Measurements from ENCODE around the gene DEFB131B.
"Not testable (repeated sequence)": the region's sequence is repeated elsewhere in the genome, so short reads cannot be mapped to it uniquely, and the experiment has no call there.

Gene DEFB131B

DNA sequence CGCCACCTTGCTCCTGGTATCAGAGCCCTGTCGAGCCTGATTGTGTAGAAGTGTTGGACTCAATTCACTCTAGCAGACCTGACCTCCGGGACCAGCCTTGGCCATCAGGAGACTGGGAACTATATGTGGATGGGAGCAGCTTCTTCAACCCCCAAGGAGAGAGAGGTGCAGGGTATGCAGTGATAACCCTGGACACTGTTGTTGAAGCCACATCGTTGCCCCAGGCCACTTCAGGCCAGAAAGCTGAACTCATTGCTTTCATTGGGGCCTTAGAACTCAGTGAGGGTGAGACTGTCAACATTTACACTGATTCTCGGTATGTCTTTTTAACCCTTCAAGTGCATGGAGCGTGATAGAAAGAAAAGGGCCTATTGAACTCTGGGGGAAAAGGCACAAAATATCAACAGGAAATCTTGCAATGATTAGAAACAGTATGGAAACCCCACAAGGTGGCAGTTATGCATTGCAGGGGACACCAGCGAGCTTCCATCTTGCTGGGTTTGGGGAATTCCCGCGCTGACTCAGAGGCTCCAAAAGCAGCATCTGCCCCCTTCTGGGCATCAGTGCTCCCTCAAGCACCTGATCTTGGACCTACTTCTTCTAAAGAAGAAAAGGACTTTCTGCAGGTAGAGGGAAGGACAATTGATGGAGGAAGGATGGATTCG is 33.2 kb downstream of the DEFB131B start:
- not testable (repeated sequence) for DNase-seq (ENCODE audit: low read depth, low spot score)

DNA sequence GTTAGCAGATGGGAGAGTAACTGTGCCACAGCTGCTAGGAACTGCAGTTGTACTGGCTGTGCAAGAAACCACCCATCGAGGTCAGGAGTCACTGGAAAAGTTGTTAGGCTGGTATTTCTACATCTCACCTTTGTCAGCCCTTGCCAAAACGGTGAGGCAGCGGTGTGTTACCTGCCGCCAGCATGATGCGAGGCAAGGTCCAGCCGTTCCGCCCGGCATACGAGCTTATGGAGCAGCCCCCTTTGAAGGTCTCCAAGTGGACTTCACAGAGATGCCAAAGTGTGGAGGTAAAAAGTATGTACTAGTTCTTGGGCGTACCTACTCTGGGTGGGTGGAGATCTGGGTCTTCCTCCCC is 33.7 kb downstream of the DEFB131B start:
- not testable (repeated sequence) for DNase-seq (ENCODE audit: low read depth, low spot score)

DNA sequence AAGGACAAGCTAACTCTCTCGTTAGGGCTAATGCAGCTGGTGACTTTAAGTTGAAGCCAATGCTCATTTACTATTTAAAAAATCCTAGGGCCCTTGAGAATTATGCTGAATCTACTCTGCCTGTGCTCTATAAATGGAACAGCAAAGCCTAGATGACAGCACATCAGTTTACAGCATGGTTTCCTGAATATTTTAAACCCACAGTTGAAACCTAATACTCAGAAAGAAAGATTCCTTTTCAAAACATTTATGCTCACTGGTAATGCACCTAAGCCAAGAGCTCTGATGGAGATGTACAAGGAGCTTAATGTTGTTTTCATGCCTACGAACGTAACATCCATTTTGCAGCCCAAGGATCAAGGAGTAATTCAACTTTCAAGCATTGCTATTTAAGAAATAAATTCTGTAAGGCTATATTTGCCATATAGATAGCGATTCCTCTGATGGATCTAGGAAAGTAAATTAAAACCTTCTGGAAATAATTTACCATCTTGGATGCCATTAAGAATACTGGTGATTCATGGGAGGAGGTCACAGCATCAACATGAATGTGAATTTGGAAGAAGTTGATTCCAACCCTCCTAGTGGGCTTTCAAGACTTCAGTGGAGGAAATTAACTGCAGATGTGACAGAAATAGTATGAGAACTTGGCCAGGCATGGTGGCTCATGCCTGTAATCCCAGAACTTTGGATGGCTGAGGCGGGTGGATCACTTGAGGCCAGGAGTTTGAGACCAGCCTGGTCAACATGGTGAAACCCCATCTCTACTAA is 35.7 kb downstream of the DEFB131B start:
- DNase-seq (ENCODE audit: low read depth, low spot score), result no peak

DNA sequence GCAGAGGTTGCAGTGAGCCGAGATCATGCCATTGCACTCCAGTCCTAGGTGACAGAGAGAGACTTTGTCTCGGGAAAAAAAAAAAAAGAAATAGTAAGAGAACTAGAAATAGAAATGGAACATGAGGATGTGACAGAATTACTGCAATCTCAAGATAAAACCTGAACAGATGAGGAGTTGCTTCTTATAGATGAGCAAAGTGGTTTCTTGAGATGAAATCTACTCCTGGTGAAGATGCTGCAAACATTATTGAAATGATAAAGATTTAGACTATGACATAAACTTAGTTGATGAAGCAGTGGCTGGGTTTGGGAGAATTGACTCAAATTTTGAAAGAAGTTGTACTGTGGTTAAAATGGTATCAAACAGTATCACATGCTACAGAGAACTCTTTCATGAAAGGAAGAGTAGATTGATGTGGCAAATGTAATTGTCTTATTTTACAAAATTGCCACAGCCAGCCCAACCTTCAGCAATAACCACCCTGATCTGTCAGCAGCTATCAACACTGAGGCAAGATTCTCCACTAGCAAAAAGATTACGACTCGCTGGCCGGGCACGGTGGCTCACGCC is 36.5 kb downstream of the DEFB131B start:
- DNase-seq (ENCODE audit: low read depth, low spot score), result no peak

DNA sequence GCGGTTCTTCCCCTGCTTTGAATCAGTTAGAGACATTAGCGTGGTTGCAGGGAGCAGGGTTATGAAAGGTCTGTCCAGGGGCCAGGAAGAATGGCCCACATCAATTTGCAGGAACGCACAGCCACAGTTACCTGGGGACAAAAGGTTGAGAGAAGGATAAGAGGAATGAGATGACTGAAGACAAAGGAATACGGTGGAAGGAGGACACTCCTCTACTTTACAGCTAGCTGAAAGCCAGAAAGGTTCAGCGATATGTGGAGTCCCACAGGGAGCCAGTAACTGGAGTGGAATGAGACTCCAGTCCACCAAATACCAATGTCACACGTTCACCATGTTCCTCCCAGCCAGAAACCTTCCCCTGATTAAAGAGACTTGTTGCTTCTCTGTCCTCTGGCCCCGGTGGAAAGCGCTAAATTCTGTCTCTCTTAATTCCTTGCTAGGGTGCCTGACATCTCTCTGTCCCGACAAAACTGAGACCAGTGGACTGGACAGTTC is 39.4 kb downstream of the DEFB131B start:
- no peak for DNase-seq (ENCODE audit: low read depth, low spot score)

DNA sequence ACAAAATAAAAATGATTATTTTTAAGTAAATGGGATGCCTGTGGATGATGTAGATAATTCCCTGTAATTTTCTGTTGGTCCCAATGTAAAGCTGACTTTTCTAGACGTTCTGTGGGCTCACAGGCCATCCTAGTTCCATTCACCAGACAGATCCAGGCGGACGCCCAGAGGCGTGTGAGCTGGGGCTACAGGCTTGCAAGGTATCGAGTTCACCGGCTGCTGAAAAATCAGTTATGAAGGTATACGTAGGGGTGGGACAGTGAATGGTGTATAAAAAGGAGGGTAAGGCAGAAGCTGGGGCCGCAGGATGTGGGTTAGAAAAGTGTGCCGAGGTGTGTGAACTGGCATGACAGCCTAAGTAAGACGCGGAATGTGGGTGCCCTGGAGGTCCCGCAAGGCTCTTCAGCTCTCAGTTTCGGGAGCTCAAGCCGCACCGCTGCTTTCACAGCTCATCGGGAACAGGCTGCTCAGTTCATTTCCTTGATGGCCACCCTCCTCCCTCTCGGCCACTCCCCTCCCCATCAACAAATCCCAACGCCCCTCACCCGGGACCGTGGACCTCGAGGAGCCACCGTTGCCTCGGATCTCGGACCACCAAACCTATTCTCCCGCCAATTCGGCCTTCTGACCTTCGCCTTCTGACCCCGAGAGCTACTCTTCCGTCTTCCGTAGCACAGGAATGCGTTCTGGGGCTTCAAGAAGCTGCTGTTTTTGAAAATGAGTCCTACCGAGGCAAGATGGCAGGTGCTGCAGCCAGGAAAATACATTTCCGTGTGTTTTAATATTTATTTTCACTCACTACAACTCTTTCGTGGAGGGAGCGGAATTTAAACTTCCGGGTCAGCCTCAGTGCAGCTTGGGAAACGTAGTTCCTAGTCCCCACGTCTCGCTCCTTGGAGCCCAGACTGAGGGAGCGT is 49.8 kb downstream of the DEFB131B start, which contains the start of gene XNDC1N:
XNDC1N (minus strand) TSS at position 775 of the 917 bp plus-strand sequence. CDS start 5,241 bp downstream, outside the sequence.
- DNase-seq (ENCODE audit: low read depth, low spot score), result no peak

DNA sequence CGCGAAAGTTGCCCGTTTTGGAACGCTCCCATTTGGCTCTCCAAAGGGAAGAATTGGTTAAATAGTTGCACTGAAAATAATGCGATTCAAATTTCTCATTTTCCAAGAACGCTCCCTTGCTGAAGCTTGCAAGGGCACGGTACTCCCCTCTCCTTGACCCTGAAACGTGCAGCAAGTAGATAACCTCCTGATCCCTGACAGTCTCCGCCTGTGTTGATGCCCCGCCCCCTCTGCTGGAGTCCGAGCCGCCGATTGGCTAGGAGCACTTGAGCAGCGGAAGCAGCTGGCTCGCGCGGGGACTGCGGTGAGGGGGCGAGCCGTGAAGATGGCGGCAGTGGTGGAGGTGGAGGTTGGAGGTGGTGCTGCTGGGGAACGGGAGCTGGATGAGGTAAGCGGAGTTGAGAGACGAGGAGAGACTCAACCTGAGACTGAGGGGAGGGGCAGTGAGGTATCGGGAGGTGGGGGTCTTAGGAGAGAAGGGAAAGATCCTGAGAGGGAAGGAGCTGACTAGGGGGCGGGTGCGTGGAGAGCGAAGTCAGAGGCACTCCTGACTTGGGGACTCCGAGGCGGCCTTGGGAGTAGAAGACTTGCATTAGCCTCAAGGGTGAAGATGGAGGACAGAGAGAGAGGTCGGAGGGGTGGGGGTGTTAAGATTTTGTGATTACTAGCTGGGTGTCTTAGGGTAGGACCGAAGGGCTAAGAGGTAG is 50.6 kb downstream of the DEFB131B start, which contains the start of gene RNF121:
RNF121 (plus strand) TSS at position 310 of the 707 bp plus-strand sequence; CDS start at position 326, 16 bp downstream.
- peak; percentile 89 for DNase-seq (ENCODE audit: low read depth, low spot score)

DNA sequence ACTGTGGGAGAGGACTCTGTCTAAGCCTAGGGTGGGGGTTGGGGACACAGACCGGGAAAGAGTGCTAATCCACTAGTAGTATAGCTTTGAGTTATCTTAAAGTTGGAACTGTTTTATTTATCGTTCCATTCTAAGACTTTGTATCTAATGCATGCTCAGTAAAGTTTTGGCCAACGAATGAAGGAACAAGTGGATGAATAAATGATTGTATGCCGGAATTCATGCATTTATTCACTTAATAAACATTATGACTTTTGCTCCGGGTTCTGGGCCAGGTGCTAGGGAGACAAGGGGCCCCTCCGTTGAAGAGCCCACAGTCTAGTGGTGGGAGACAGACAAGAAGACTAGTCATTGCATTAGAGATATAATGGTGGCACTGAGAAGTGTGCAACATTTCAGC is 51.2 kb downstream of the DEFB131B start:
- DNase-seq (ENCODE audit: low read depth, low spot score), result no peak

DNA sequence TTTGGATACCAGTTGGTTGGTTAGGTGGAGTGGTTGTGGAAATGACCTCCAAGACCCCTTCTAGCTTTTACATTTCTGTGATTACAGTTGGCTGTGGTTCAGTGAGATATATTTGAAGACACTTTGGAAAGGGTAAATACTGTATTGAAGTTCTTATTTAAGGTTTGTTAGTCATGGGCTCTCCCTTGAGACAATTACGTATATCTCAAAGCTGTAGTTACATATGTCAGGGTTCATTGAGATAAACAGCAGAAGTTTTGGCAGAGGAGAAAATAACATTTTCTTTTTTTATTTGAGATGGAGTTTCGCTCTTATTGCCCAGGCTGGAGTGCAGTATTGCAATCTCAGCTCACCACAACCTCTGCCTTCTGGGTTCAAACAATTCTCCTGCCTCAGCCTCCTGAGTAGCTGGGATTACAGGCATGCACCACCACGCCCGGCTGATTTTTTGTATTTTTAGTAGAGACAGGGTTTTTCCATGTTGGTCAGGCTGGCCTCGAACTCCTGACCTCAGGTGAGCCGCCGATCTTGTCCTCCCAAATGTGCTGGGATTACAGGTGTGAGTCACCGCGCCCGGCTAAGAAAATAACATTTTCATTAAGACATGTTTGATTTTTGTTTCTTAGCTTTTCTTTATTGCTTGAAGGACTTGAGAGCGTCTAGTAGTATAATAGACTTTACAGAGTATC is 52.4 kb downstream of the DEFB131B start:
- no peak for DNase-seq (ENCODE audit: low read depth, low spot score)

DNA sequence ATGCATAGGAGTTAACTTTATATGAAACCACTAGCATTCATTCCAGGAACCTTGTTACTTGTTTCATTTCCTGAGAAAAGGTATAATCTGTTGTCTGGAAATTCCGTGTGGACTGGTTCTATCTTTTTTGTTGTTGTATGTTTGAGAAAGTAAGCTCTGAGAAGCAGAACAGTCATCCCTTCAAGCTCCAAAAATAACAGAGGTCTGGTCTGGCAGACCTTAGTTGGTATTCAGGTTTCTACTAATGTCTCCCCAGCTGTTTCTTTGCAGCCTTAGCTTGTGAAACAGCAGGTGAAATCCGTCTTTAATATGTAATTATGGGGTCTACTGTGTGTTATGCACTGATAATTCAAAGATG is 53.0 kb downstream of the DEFB131B start:
- DNase-seq (ENCODE audit: low read depth, low spot score), result no peak

DNA sequence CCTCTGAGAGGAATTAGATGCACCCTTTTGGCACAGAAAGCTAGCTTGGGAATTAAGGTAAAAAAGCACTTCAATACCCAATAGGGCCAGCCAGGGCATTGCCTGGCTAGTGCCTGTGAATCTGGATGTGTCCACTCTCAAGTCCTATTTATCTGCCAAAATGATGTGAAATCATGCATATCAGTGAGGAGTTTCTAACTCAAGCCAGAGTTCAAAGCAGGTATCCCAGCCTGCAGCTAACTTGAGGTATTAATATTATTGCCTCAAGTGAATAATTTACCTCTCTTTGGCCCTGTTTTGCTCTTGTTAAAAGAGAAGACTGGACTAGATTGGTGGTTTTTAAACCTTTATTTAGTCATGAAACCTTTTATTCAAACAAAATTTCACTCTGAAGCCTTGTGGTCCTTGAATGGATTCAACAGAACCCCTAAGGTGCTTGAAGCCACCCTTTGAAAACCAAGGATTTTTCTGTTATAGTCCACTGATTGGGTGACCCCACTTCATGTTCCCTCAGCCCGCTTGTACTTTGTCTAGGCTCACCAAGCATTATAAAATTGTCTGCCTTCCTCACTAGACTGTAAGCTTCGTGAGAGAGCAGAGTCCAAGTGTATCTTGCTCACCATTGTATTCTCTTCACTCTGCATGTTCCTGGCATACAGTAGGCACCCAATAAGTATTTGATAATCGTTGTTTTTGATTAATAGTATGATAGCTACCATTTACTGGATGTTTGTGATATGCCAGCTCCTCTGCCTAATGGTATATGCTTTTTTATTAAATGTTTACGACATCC is 55.1 kb downstream of the DEFB131B start:
- no peak for DNase-seq (ENCODE audit: low read depth, low spot score)

All from brain pericyte (primary cell).